Activated CD4-positive, alpha-beta T cell treated with anti-CD3 and anti-CD28 coated beads for 1 hour (primary cell): ENCODE data around the gene SCAPER.

Experiments used
- DNase-seq: peaks from one replicate; pipeline ENCODE4 v3.0.0-alpha.2; 2020

The SCAPER gene

GRCh38 chr15:76905013-76905839, at the start of gene SCAPER:
SCAPER (minus strand) TSS chr15:76905340; CDS start chr15:76883817, 21,523 bp downstream.
- peak; percentile 85 for DNase-seq

- DNase-seq, result no peak
These were observed 49.6 kb upstream of the SCAPER start for GRCh38 chr15:76954744-76955143.

GRCh38 chr15:76953913-76954312, 48.8 kb upstream of the SCAPER start:
- no peak for DNase-seq

- no peak for DNase-seq
These were observed 46.1 kb upstream of the SCAPER start for GRCh38 chr15:76951220-76951619.

- DNase-seq, result no peak
These were observed 42.3 kb upstream of the SCAPER start for GRCh38 chr15:76947454-76947853.

- DNase-seq, result no peak
These were observed 40.5 kb upstream of the SCAPER start for GRCh38 chr15:76945494-76946093.

- no peak for DNase-seq
These were observed 37.2 kb upstream of the SCAPER start for GRCh38 chr15:76942331-76942730.

GRCh38 chr15:76941636-76942035, 36.5 kb upstream of the SCAPER start:
- DNase-seq, result no peak

- DNase-seq, result no peak
These were observed 34.6 kb upstream of the SCAPER start for GRCh38 chr15:76939715-76940114.

GRCh38 chr15:76938752-76939151, 33.6 kb upstream of the SCAPER start:
- no peak for DNase-seq

- DNase-seq, result no peak
These were observed 31.5 kb upstream of the SCAPER start for GRCh38 chr15:76936671-76937070.

- no peak for DNase-seq
These were observed 30.5 kb upstream of the SCAPER start for GRCh38 chr15:76935620-76936019.

GRCh38 chr15:76932135-76932966, 27.2 kb upstream of the SCAPER start:
- no peak for DNase-seq

- DNase-seq, result peak; percentile 85
These were observed 26.4 kb upstream of the SCAPER start, which contains the start of gene RCN2 for GRCh38 chr15:76931397-76932134. RCN2 (plus strand) TSS chr15:76931749; CDS start chr15:76931842, 93 bp downstream.

- DNase-seq, result no peak
These were observed 25.8 kb upstream of the SCAPER start for GRCh38 chr15:76930831-76931396.

GRCh38 chr15:76929011-76929760, 24.0 kb upstream of the SCAPER start:
- DNase-seq, result no peak

GRCh38 chr15:76928201-76928600, 23.1 kb upstream of the SCAPER start:
- DNase-seq, result no peak

GRCh38 chr15:76916369-76916768, 11.2 kb upstream of the SCAPER start:
- DNase-seq, result no peak

GRCh38 chr15:76913737-76914136, 8.6 kb upstream of the SCAPER start:
- no peak for DNase-seq

GRCh38 chr15:76912430-76912829, 7.3 kb upstream of the SCAPER start:
- DNase-seq, result no peak

- DNase-seq, result no peak
These were observed 715 bp upstream of the SCAPER start for GRCh38 chr15:76905855-76906254.
